NCI-H345 (cell line): ENCODE data around the gene CSNK2A1.
A peak's percentile ranks its signal among the peaks of the same experiment; 100 is the strongest.
"Not testable (repeated sequence)": the region's sequence is repeated elsewhere in the genome, so short reads cannot be mapped to it uniquely, and the experiment has no call there.

Experiments used
- DNase-seq: peaks from one replicate; lab custom pipeline; 2025; lab: John Stamatoyannopoulos, UW

CSNK2A1 gene

DNA sequence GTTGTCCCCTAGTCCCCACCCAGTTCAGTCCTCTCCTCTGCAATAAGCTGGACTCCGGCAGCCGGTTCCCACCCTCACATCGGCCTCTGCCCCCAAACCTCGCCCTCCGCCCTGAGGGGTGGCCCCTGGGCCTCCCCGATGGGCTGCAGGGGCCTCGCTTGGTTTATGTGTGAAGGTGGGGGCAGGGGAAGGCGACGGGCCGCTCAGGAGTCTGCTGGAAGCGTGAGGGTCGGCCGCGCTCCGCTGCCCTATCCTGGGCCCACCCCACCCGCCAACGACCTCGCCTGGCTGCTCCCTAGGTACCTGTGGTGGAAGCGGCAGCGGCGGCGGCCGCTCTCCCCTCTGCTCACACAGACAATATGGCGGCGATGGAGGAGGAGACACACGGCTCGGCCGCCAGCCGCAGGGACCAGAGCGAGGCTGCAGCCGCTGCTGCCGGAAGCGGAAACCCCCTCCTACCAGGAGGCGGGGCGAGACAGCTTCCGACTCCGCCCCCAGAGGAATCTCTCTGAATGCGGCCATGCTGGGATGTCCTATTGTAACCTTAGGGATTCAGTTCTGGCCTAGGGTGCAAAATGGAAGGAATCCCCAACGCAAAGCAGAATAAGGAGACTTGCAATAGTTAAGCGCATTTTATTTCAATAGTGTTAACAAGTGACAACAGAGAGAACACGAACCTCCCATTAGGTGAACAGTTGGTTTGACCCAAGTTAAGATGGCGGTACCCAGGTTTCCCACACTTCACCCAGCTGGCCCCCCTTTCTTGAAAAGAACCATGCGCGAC is at the start of gene CSNK2A1:
TSS of gene CSNK2A1 (minus strand) at position 422 of the 784 bp plus-strand sequence. CDS start 35,239 bp downstream, outside the sequence.
- peak; percentile 97 for DNase-seq

GRCh38 chr20:592506-592905 is 48.9 kb upstream of the CSNK2A1 start:
- no peak for DNase-seq

GRCh38 chr20:591941-592340 is 48.4 kb upstream of the CSNK2A1 start:
- DNase-seq: no peak

DNA sequence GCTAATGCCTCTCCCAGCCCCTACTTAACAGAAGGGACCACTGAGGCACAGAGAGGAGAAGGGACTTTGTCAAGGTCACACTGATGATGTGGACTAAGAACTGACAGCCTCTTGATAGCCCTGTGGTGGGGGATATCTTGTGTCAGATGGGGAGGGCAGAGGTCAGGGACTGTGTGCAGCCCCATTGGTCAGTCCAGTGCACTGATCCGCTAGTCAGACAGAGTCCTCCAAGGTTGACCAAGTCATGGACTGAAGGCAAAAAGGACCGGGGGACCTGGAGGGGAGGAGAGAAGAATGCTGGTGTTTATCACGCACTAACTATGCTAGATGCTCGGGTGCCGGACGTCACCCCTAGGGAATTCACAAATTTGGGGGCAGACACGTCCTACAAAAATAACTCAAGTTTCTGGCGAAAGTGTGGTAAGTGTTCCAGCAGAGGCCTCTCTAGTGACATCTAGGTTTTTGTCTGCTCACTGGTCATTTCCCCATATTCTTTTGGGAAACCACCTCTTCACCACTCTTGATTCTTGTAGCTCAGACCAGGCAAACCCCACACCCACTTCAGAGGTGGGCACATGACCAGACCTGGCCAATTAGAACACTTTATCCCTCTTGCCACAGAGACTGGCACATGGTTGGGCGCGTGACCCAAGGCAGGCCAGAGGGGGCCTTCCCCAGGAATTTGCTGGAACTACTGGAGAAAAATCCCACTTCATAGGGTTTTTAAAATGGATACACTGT is 45.5 kb upstream of the CSNK2A1 start:
- DNase-seq: no peak

DNA sequence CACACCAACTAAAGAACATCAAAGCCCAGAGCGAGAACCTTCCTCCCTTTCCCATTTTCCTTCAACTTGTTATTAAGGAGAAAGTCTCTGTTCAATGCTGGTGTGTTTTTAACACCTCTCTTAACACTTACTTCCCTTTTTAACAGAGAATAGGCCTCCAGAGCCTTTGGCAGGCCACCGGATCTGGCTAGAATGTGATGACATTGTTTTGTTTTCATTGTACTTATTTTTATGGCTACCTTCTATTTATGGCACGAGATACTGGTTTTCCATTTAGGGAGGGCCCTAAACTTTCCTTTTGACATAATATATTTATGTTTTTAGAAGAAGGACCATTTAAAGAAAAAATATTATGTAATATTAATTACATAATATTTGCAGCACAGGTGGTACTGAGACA is 44.9 kb upstream of the CSNK2A1 start:
- no peak for DNase-seq

DNA sequence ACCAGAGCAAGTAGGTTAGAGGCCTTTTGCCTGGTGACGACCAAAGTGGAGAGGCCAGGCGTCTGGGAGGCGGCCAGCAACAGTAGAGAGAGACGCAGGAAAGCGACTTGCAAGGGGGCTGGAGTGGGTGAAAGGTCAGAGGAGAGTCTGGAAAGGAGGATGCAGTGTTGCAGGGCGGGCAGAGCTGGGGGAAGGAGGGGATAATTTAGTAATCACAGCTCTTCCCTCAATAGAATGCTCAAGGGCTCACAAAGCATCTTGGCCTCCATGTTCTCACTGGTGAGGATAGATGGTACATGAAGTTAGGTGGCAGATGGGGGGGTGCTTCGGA is 41.3 kb upstream of the CSNK2A1 start:
- no peak for DNase-seq

- DNase-seq: no peak
Observed at GRCh38 chr20:584161-584970, 40.8 kb upstream of the CSNK2A1 start.

DNA sequence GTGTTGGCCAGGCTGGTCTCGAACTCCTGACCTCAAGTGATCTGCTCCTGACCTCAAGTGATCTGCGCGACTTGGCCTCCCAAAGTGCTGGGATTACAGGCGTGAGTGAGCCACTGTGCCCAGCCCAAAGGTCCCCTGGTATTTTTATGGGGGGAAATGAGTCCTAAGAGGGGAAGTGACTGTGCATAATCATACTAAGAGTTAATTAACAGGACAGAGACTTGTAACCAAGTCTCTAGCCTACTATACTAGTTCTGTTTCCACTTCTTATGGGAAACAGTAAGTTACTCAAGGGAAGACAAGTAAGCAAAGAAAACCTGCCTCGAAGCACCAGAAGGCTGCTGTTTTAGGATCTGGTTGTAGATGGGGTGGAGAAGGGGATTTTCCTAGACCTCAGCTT is 38.6 kb upstream of the CSNK2A1 start:
- DNase-seq: no peak

DNA sequence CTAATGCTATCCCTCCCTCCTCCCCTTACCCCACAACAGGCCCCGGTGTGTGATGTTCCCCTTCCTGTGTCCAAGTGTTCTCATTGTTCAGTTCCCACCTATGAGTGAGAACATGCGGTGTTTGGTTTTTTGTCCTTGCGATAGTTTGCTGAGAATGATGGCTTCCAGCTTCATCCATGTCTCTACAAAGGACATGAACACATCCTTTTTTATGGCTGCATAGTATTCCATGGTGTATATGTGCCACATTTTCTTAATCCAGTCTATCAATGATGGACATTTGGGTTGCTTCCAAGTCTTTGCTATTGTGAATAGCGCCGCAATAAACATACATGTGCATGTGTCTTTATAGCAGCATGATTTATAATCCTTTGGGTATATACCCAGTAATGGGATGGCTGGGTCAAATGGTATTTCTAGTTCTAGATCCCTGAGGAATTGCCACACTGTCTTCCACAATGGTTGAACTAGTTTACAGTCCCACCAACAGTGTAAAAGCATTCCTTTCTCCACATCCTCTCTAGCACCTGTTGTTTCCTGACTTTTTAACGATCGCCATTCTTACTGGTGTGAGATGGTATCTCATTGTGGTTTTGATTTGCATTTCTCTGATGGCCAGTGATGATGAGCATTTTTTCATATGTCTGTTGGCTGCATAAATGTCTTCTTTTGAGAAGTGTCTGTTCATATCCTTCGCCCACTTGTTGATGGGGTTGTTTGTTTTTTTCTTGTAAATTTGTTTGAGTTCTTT is 35.5 kb upstream of the CSNK2A1 start:
- not testable (repeated sequence) for DNase-seq

DNA sequence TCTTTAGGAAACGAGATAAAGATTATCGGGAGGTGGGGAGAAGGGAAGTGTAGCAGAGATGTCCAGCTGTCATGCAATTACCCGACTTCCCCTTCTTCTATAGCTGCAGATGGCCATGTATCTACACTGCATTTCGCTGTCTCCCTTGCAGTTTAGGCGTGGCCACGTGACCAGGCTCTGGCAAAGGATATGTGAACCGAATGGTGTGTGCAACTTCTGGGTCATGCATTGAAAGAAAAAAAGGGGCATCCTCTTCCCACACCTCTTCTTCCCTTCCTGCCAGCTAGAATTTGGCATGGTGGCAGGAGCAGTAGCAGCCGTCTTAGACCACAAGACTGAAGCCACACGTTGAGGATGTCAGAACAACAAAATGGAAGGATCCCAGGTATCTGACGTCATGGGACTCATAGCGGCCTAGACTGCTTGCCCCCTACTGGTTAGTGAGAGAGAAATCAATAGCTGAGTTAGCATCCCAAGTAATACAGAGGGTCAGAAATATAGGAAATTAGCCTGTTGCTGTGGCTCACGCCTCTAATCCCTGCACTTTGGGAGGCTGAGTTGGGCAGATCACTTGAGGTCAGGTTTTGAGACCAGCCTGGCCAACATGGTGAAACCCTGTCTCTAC is 33.7 kb upstream of the CSNK2A1 start:
- DNase-seq: no peak

GRCh38 chr20:576156-576555 is 32.6 kb upstream of the CSNK2A1 start:
- no peak for DNase-seq

GRCh38 chr20:575230-575629 is 31.6 kb upstream of the CSNK2A1 start:
- DNase-seq: no peak

- no peak for DNase-seq
Observed at GRCh38 chr20:574297-574942, 30.8 kb upstream of the CSNK2A1 start.

- DNase-seq: no peak
Observed at GRCh38 chr20:573414-574296, 30.1 kb upstream of the CSNK2A1 start.

GRCh38 chr20:572727-573126 is 29.1 kb upstream of the CSNK2A1 start:
- no peak for DNase-seq

DNA sequence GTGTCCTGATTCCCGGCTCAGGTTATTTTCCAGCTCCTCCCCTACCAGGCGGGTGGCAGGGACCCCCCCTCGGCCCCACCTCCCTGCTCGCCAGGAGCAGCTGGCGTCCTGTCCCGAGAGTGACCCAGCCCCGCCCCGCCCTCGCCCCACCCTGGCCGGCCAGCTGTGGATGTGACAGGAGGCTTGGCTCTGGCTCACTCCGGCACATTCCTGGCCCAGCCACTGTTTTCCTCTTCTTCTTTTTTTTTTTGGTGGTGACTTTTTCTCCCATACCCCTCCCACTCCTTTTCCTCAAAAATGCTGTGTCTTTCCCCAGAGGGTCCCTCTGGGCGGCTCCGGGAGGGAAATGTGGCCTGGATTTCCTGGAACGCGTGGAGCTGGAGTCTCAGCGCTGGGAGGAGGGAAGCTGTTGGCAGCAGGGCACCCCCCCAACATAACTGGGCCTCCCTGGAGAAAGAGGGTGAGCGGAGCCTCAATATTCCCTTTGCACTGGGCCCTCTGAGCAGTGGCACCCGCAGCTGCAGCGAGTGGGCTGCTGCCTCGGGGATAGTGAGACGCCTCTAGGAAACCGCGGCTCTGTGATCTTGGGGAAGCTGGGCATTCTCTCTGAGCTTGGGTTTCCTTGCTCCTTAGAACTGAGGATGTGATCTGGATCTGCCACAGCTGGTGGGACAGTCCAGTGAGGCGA is 28.3 kb upstream of the CSNK2A1 start:
- DNase-seq: no peak

GRCh38 chr20:568673-569415 is 25.3 kb upstream of the CSNK2A1 start:
- no peak for DNase-seq

- DNase-seq: no peak
Observed at GRCh38 chr20:568097-568652, 24.6 kb upstream of the CSNK2A1 start.
